NCI-H2196 (cell line): Measurements from ENCODE around the gene PCDHA11.

Experiments used
- DNase-seq: peaks from one replicate; lab custom pipeline; 2025; ENCODE audit not compliant: unreplicated experiment; lab: John Stamatoyannopoulos, UW

Gene PCDHA11

GRCh38 chr5:140916325-140916724 is 47.6 kb downstream of the PCDHA11 start:
- no peak for DNase-seq
